NCI-H1048 (cell line): ENCODE data around the gene HEATR5A.
"Not testable (repeated sequence)": the region's sequence is repeated elsewhere in the genome, so short reads cannot be mapped to it uniquely, and the experiment has no call there.

Source experiments
- DNase-seq: peaks from one replicate; lab custom pipeline; 2025; lab: John Stamatoyannopoulos, UW

Gene HEATR5A

DNA sequence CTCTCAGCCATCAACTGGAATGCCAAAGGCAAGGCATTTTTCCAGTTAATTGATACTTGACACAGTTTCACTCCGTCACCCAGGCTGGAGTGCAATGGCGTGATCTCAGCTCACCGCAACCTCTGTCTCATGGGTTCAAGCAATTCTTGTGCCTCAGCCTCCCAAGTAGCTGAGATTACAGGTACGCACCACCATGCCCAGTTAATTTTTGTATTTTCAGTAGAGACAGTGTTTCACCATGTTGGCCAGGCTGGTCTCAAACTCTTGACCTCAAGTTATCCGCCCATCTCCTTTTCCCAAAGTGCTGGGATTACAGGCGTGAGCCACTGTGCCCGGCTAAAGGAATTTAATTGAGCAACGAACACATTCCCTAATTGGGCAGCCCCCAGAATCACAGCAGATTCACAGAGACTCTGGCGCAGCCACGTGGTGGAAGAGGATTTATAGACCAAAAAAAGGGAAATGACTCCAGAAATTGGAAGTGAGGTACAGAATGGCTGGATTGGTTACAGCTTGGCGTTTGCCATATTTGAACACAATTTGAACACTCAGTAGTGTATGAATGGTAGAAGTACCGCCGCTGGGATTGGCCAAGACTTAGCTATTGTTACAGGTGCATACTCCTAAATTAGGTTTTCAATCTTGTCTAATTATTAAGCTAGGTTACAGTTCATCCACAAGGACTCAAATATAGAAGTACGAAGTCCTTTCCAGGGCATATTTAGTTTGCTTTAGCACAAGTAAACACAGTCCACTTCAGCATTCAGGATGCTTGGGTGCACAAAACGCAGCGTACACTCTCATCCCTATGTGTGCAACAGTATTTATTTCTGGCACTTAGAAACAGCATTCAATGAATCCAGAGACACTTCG, 162.6 kb downstream of the HEATR5A start:
- not testable (repeated sequence) for DNase-seq

DNA sequence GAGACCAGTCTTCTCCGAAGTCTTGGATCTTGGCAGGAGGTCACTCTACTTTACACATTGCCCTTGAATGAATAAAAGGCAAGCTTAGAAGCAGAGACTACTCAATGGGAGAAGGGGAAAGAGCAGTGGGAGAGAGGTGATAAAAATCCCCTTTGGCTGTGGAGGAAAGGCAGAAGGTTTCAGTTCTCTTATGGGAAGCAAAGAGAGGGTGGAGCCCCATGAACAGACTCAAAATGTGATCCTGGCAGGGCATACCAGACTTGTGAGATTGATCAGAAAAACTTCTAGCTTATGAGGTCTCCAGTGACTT, 163.2 kb downstream of the HEATR5A start:
- no peak for DNase-seq

- no peak for DNase-seq
These were observed 163.7 kb downstream of the HEATR5A start for GRCh38 chr14:31256534-31257243.

GRCh38 chr14:31255918-31256317, 164.4 kb downstream of the HEATR5A start:
- not testable (repeated sequence) for DNase-seq

DNA sequence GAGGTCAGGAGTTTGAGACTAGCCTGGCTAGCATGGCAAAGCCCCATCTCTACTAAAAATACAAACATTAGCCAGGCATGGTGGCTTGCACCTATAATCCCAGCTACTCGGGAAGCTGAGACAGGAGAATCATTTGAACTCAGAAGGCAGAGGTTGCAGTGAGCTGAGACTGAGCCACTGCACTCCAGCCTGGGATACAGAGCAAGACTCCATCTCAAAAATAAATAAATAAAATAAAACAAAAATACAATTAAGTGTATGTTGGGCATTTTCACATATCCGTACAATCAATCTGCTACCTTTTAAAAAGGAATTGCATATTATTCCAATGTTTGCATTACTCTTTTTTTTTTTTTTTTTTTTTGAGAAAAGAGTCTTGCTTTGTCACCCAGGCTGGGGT, 165.1 kb downstream of the HEATR5A start:
- no peak for DNase-seq

DNA sequence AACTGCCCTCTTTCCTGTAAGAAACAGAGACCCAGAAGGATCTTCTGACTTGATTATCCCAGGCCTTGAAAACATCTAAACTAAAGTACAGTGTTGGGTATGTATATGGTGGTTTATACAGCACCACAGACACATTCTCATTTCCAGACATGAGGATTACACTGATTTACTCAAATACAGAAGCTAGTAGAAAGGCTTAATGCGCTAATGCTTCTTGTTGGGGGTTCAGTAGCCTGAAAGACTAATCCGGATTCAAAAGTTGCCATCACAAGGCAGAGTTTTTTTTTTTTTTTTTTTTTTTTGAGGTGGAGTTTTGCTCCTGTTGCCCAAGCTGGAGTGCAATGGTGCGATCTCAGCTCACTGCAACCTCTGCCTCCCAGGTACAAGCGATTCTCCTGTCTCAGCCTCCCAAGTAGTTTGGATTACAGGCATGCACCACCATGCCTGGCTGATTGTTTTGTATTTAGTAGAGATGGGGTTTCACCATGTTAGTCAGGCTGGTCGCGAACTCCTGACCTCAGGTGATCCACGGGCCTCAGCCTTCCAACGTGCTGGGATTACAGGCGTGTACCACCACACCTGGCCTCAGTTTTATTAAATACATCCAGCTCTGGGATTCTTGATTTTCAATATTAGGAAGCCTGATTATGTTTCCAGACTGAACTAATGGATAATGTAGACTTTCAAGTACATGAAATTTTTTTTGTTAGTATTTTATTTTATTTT, 166.4 kb downstream of the HEATR5A start:
- DNase-seq, result no peak

DNA sequence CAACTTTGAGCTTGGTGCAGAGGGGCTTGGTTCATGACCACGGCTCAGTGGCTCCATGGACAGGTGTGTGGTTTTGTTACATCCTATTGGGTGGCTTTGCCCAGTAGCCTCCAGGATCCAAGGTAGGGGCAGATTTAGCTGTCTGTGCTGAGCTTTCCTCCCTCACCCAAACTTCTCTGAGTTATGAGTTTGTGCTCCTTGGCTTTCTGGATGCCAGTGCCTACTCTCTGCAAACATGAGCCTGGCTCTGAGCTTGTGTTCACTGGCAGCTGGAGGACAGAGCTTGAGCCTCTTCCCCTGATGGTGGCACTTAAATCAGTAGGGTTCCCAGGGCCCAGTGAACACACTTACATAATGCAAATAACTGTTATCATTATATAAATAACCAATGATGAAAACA, 167.5 kb downstream of the HEATR5A start:
- DNase-seq, result no peak

DNA sequence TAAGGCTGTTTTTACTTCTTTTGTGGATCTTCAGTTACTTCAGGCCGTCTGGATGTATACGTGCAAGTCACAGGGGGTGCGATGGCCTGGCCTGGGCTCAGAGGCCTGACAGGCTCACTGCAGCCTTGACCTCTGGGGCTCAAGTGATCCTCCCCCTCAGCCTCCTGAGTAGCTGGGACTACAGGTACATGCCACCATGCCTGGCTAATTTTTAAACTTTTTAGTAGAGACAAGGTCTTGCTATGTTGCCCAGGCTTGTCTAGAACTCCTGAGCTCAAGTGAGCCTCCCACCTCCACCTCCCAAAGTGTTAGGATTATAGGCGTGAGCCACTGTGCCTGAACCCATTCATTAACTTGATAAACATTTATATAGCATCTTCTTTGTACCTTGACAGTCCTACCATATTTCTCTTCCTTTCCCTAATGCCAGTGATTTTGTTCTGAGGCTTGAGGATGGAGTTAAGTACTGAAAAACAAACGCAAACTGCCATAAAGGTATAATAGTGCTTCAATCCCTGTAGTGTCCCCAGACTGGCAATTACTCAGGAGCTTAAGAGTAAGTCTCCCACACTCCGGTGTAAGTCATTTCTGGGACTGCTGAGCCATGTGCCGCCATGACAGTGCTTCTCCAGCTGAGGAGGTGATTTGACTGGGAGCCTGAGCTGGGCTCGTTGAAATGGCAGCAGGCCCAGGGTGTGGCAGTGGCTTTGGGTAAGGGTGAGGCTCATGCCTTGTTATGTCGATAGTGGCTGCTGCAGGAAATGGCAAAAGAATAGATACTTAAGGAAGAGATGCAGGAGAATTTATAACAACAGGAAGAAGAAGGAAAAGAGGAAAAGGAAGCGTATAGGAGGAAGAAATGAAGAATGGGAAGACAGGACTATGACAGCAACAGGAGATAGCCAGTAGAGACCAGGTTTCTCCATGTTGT, 169.1 kb downstream of the HEATR5A start:
- DNase-seq, result no peak

- no peak for DNase-seq
These were observed 175.7 kb downstream of the HEATR5A start for GRCh38 chr14:31244626-31245025.

DNA sequence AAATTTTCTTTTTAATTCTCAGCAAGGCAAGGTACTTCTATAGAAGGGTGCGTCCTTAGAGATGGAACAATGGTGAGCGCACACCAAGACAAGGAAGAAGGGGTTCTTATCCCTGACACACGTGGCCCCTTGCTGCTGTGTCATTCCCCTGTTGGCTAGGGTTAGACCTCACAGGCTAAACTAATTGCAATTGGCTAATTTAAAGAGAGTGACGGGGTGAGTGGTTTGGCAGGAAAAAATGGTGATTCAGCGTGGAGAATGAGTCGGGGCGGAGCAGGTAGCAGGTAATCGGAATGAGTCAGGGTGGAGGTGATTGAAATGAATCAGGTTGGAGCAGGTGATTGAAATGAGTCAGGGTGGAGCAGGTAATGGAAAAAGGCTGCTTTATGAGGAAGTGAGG, 176.5 kb downstream of the HEATR5A start:
- no peak for DNase-seq

- DNase-seq, result not testable (repeated sequence)
These were observed 178.0 kb downstream of the HEATR5A start for GRCh38 chr14:31242161-31242940.
